Caco-2 (cell line): ENCODE results near the gene MACROD2. TPM values are rescaled to one million over a fixed set of nuclear protein-coding genes. Genes with fewer than 3 reads are reported as not detected.

Source experiments
- BruUV-seq: library from RNA; stranded (reverse); fragments of 400-500 nt; replicated peaks from 2 replicates; lab custom pipeline; 2021; lab: Mats Ljungman, UMichigan
- CTCF ChIA-PET: fragments of 300-600 bp; sonication (Branson Sonifier 250); formaldehyde crosslinking; loops from one replicate; lab custom pipeline; 2022; ENCODE audit warnings: antibody characterized with exemption; lab: Charles Lee
- POLR2A ChIA-PET: fragments of 300-600 bp; sonication (Branson Sonifier 250); formaldehyde crosslinking; loops from one replicate; lab custom pipeline; 2022; ENCODE audit warnings: antibody characterized with exemption; lab: Charles Lee
- DNase-seq, 2 experiments: peaks; one replicate each; pipeline versions ENCODE4 v3.0.0 to v3.0.0-alpha.2; 2020 to 2022
- H3K27me3 ChIP-seq: replicated peaks from 2 replicates; pipeline ENCODE4 v1.6.0; 2011; ENCODE audit warnings: low read length; ENCODE audit not compliant: control insufficient read depth, insufficient read depth
- H3K36me3 ChIP-seq: 2 replicates; pipeline ENCODE4 v1.5.1; 2011; ENCODE audit warnings: low read length; ENCODE audit not compliant: control insufficient read depth, insufficient read depth
- H3K4me1 ChIP-seq: fragments of 250-450 bp; sonication (Bioruptor Pico); 2 replicates; pipeline ENCODE4 v1.5.1; 2020; ENCODE audit warnings: mild to moderate bottlenecking
- H3K4me3 ChIP-seq: 2 replicates; pipeline ENCODE4 v1.5.1; 2011; ENCODE audit warnings: low read depth, mild to moderate bottlenecking, control low read depth, low read length
- H3K9me3 ChIP-seq: fragments of 250-450 bp; sonication (Bioruptor Pico); 2 replicates; pipeline ENCODE4 v1.5.1; 2020; ENCODE audit warnings: mild to moderate bottlenecking, moderate library complexity
- H3K27ac Mint-ChIP-seq: one replicate; pipeline ENCODE4 v1.8.0; 2022; ENCODE audit warnings: mixed read lengths; ENCODE audit not compliant: unreplicated experiment
- H3K27me3 Mint-ChIP-seq: one replicate; pipeline ENCODE4 v1.8.0; 2022; ENCODE audit warnings: mixed read lengths; ENCODE audit not compliant: insufficient read depth, unreplicated experiment
- H3K36me3 Mint-ChIP-seq: one replicate; pipeline ENCODE4 v1.8.0; 2022; ENCODE audit warnings: mild to moderate bottlenecking, mixed read lengths; ENCODE audit not compliant: insufficient read depth, unreplicated experiment
- H3K4me1 Mint-ChIP-seq: one replicate; pipeline ENCODE4 v1.8.0; 2022; ENCODE audit warnings: low read depth, mixed read lengths; ENCODE audit not compliant: unreplicated experiment
- H3K4me3 Mint-ChIP-seq: one replicate; pipeline ENCODE4 v1.8.0; 2022; ENCODE audit warnings: mild to moderate bottlenecking, moderate library complexity, mixed read lengths; ENCODE audit not compliant: unreplicated experiment
- H3K9me3 Mint-ChIP-seq: one replicate; pipeline ENCODE4 v1.8.0; 2022; ENCODE audit warnings: mixed read lengths; ENCODE audit not compliant: unreplicated experiment
- CTCF ChIP-seq, 2 experiments: fragments of 200-600 bp in 1 of 2; IDR thresholded peaks; 1 replicate in 1 of 2; 2 replicates in 1 of 2; pipeline versions ENCODE4 v1.5.1 to v1.8.0; 2011 to 2022; ENCODE audit warnings: antibody characterized with exemption in 1 of 2, control low read depth in 1 of 2, inconsistent platforms in 1 of 2, low read depth in 1 of 2, low read length in 1 of 2, mild to moderate bottlenecking in 1 of 2, moderate library complexity in 1 of 2; ENCODE audit not compliant: insufficient read depth in 1 of 2, severe bottlenecking in 1 of 2, unreplicated experiment in 1 of 2
- intact Hi-C: fragments of 100-400 bp; cut with micrococcal nuclease; formaldehyde crosslinking; loops from one replicate; pipeline ENCODE4 v1.10.0; 2022; ENCODE audit not compliant: unreplicated experiment
- total RNA-seq: library from RNA; stranded (reverse); gene quantifications from 2 replicates; pipeline ENCODE4 v1.2.3, GENCODE V29; 2022

Gene MACROD2
- total RNA-seq, 1 experiment from 2014 or later: 6.4 TPM

DNA sequence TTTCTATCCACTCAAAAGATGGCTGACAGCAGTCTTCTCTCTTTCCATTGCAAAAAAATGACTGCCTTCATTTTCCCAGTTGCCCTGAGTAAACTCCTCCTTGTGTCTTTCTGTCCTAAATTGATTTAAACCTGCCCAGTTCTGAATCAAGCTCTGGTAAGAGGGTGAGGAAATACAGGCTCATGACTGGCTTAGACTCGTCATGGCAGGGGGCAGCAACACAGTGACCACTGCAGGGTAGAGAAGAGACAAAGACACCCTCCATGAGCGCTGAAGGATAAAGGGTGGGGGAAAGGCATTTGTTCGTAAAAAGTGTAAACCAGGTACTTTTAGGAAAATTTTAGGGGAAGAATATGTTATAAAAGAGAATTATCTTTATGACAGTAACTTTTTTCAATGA, 1080.3 kb downstream of the MACROD2 start:
- DNase-seq: no peak
- intact Hi-C loops: no loop called here
- no peak overlapping the region for H3K4me3 Mint-ChIP-seq
- BruUV-seq: no TSS peak
- ChIA-PET CTCF (no interaction called here), POLR2A (no interaction called here)
- Histone ChIP-seq H3K4me3 (no peak overlapping the region), H3K9me3 (no peaks in the 10 kb centered on the region), H3K27me3 (no peaks in the 10 kb centered on the region), H3K4me1 (no peaks in the 10 kb centered on the region), H3K36me3 (no peaks in the 10 kb centered on the region)
- TF ChIP-seq CTCF (IDR thresholded peaks at IDR 0.05; ENCODE audit: insufficient read depth in 1 of 2, low read depth in 1 of 2, low read length in 1 of 2, severe bottlenecking in 1 of 2, unreplicated experiment in 1 of 2): no peak
- no peak overlapping the region for H3K27ac Mint-ChIP-seq
- H3K27me3 Mint-ChIP-seq: no peaks in the 10 kb centered on the region
- H3K4me1 Mint-ChIP-seq: no peaks in the 10 kb centered on the region
- H3K9me3 Mint-ChIP-seq: no peaks in the 10 kb centered on the region
- H3K36me3 Mint-ChIP-seq: no peaks in the 10 kb centered on the region

- Histone ChIP-seq H3K4me1 (no peaks in the 10 kb centered on the region), H3K4me3 (no peak overlapping the region), H3K36me3 (no peaks in the 10 kb centered on the region), H3K27me3 (no peaks in the 10 kb centered on the region), H3K9me3 (no peaks in the 10 kb centered on the region)
- Mint-ChIP-seq H3K9me3 (no peaks in the 10 kb centered on the region), H3K36me3 (no peaks in the 10 kb centered on the region), H3K27ac (no peak overlapping the region), H3K4me3 (no peak overlapping the region), H3K4me1 (no peaks in the 10 kb centered on the region), H3K27me3 (no peaks in the 10 kb centered on the region)
- intact Hi-C loops: no loop called here
- POLR2A ChIA-PET: no interaction called here
- DNase-seq: no peak
- no peak for TF ChIP-seq CTCF (IDR thresholded peaks at IDR 0.05; ENCODE audit: insufficient read depth in 1 of 2, low read depth in 1 of 2, low read length in 1 of 2, severe bottlenecking in 1 of 2, unreplicated experiment in 1 of 2)
- CTCF ChIA-PET: no interaction called here
- no TSS peak for BruUV-seq
Observed at GRCh38 chr20:15076785-15077184, 1081.5 kb downstream of the MACROD2 start.

DNA sequence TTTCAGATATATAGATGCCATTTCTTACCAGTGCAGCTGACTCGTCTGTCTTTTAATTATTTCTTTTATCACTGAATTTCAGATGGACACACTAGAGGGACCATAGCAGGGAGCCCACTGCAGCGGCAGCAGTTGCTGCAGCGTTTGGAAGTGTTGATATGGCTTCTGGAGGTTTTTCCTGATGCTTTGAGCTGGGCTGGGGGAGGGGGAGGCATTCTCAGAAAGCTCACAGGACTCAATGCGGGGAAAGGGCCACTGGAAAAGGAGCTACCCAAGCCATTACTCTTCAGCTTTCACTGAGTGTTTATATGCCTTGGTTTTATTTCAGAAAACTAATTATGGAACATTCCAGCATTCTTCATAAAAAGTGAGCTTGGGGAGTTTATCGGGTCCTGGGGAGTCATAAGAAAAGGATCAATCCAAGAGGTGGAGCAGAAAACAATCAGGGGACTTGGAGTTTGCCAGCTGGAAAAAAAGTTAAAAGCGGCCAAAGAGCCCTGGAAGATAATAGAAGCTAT, 1082.5 kb downstream of the MACROD2 start:
- ChIA-PET POLR2A (no interaction called here), CTCF (no interaction called here)
- no peak overlapping the region for H3K4me3 Mint-ChIP-seq
- H3K4me1 Mint-ChIP-seq: no peaks in the 10 kb centered on the region
- no peak for TF ChIP-seq CTCF (IDR thresholded peaks at IDR 0.05; ENCODE audit: insufficient read depth in 1 of 2, low read depth in 1 of 2, low read length in 1 of 2, severe bottlenecking in 1 of 2, unreplicated experiment in 1 of 2)
- intact Hi-C loops: no loop called here
- no peak for DNase-seq
- Histone ChIP-seq H3K4me1 (no peaks in the 10 kb centered on the region), H3K27me3 (no peaks in the 10 kb centered on the region), H3K9me3 (no peaks in the 10 kb centered on the region), H3K36me3 (no peaks in the 10 kb centered on the region), H3K4me3 (no peak overlapping the region)
- BruUV-seq: no TSS peak
- no peak overlapping the region for H3K27ac Mint-ChIP-seq
- no peaks in the 10 kb centered on the region for H3K27me3 Mint-ChIP-seq
- H3K9me3 Mint-ChIP-seq: no peaks in the 10 kb centered on the region
- no peaks in the 10 kb centered on the region for H3K36me3 Mint-ChIP-seq
